CD4-positive, alpha-beta T cell treated with Interleukin-1 beta for 1 hour (primary cell): ENCODE measurements around the gene CHST14.

Experiments
- DNase-seq, 2 donors: peaks; one replicate each; pipeline ENCODE4 v3.0.0-alpha.2; 2020 to 2022

The CHST14 gene

GRCh38 chr15:40493089-40493840 is 22.5 kb downstream of the CHST14 start:
- peak in 1 of 2 donors; percentile 51 for DNase-seq

GRCh38 chr15:40495516-40495915 is 24.7 kb downstream of the CHST14 start:
- no peak for DNase-seq

GRCh38 chr15:40498418-40498817 is 27.6 kb downstream of the CHST14 start:
- DNase-seq, result no peak

- DNase-seq, result no peak
These were observed 28.1 kb downstream of the CHST14 start for GRCh38 chr15:40498891-40499290.

- no peak for DNase-seq
These were observed 29.1 kb downstream of the CHST14 start for GRCh38 chr15:40499931-40500330.

GRCh38 chr15:40500568-40501330 is 30.0 kb downstream of the CHST14 start:
- no peak for DNase-seq

GRCh38 chr15:40501487-40501886 is 30.7 kb downstream of the CHST14 start:
- DNase-seq, result no peak

- peak; percentile 55 to 57 for DNase-seq
These were observed 36.3 kb downstream of the CHST14 start for GRCh38 chr15:40506964-40507571.

- no peak for DNase-seq
These were observed 37.4 kb downstream of the CHST14 start for GRCh38 chr15:40508216-40508615.

GRCh38 chr15:40510201-40510600 is 39.4 kb downstream of the CHST14 start:
- no peak for DNase-seq

- peak; percentile 5 to 46 for DNase-seq
These were observed 40.3 kb downstream of the CHST14 start for GRCh38 chr15:40511093-40511471.

GRCh38 chr15:40511472-40512133 is 40.8 kb downstream of the CHST14 start:
- DNase-seq, result peak in 1 of 2 donors; percentile 8

- DNase-seq, result no peak
These were observed 41.7 kb downstream of the CHST14 start for GRCh38 chr15:40512440-40512839.

- DNase-seq, result no peak
These were observed 42.8 kb downstream of the CHST14 start for GRCh38 chr15:40513609-40514008.

GRCh38 chr15:40516322-40516721 is 45.5 kb downstream of the CHST14 start:
- no peak for DNase-seq
